Activated naive CD8-positive, alpha-beta T cell treated with anti-CD3 and anti-CD28 coated beads, Interleukin-2, amount 50 U/mL, for 16 hours (primary cell): Measurements from ENCODE around the gene LDB1.
A peak's percentile ranks its signal among the peaks of the same experiment; 100 is the strongest.

ENCODE experiments used
- DNase-seq: peaks from one replicate; pipeline ENCODE4 v3.0.0-alpha.2; 2020; ENCODE audit warnings: low read depth, low spot score

The LDB1 gene

GRCh38 chr10:102135956-102136526 is 15.9 kb upstream of the LDB1 start:
- DNase-seq = no peak

- DNase-seq = no peak
Observed at GRCh38 chr10:102134416-102134815, 14.2 kb upstream of the LDB1 start.

- DNase-seq = peak; percentile 48
Observed at GRCh38 chr10:102133373-102134195, 13.4 kb upstream of the LDB1 start.

GRCh38 chr10:102132563-102133372 is 12.6 kb upstream of the LDB1 start, which contains the start of gene PPRC1:
Gene PPRC1 (plus strand): TSS chr10:102133040. CDS start chr10:102133069, 29 bp downstream.
- DNase-seq = peak; percentile 93

- DNase-seq = no peak
Observed at GRCh38 chr10:102132193-102132562, 12.0 kb upstream of the LDB1 start.

GRCh38 chr10:102131286-102132170 is 11.4 kb upstream of the LDB1 start:
- DNase-seq = no peak

GRCh38 chr10:102123223-102123622 is 3.1 kb upstream of the LDB1 start:
- no peak for DNase-seq

GRCh38 chr10:102122450-102122849 is 2.3 kb upstream of the LDB1 start:
- DNase-seq = no peak

GRCh38 chr10:102121739-102122372 is 1.7 kb upstream of the LDB1 start:
- DNase-seq = no peak

GRCh38 chr10:102120991-102121738 is 997 bp upstream of the LDB1 start:
- DNase-seq = no peak

- no peak for DNase-seq
Observed at GRCh38 chr10:102119417-102120141, 589 bp downstream of the LDB1 start.

GRCh38 chr10:102118867-102119266 is 1.3 kb downstream of the LDB1 start:
- no peak for DNase-seq

GRCh38 chr10:102117391-102118159 is 2.6 kb downstream of the LDB1 start:
- DNase-seq = no peak

- DNase-seq = no peak
Observed at GRCh38 chr10:102116656-102117055, 3.5 kb downstream of the LDB1 start.

GRCh38 chr10:102115775-102116174 is 4.4 kb downstream of the LDB1 start:
- no peak for DNase-seq

- DNase-seq = peak; percentile 75
Observed at GRCh38 chr10:102114861-102115618, 5.1 kb downstream of the LDB1 start.

GRCh38 chr10:102113956-102114857 is 6.0 kb downstream of the LDB1 start:
- DNase-seq = no peak
